HUES64 (cell line): ENCODE results near the gene CCDC149.

Source experiments
- H3K27ac ChIP-seq: 2 replicates; pipeline ENCODE4 v1.7.0; 2013; ENCODE audit warnings: low read depth, low read length, inconsistent platforms
- H3K27me3 ChIP-seq: 2 replicates; pipeline ENCODE4 v1.6.1; 2013; ENCODE audit warnings: mild to moderate bottlenecking, low read length; ENCODE audit not compliant: insufficient read depth
- H3K36me3 ChIP-seq: 2 replicates; pipeline ENCODE4 v1.6.1; 2013; ENCODE audit warnings: mild to moderate bottlenecking, low read length; ENCODE audit not compliant: insufficient read depth
- H3K4me1 ChIP-seq: 2 replicates; pipeline ENCODE4 v1.6.1; 2013; ENCODE audit warnings: mild to moderate bottlenecking, low read length, moderate library complexity; ENCODE audit not compliant: insufficient read depth
- H3K4me3 ChIP-seq: 2 replicates; pipeline ENCODE4 v1.5.1; 2013; ENCODE audit warnings: mild to moderate bottlenecking, low read length, moderate library complexity
- H3K9ac ChIP-seq: 2 replicates; pipeline ENCODE4 v1.6.1; 2013; ENCODE audit warnings: mild to moderate bottlenecking, low read depth, low read length
- H3K9me3 ChIP-seq: 2 replicates; pipeline ENCODE4 v1.6.1; 2013; ENCODE audit warnings: low read depth, low read length; ENCODE audit not compliant: insufficient read depth
- WGBS: fragments of 150-250, 120-280 bp; methylation state at CpG from one replicate; pipeline ENCODE4 v1.1.7; 2013; ENCODE audit warnings: missing lambda C conversion rate; 5-methylcytosine and 5-hydroxymethylcytosine counted together

CCDC149 gene

GRCh38 chr4:24840826-24841543, 71.9 kb downstream of the CCDC149 start:
- 92% methylated on average over 3 of the region's 3 CpGs for WGBS
- Histone ChIP-seq H3K9me3 (no peaks in the 10 kb centered on the region), H3K27ac (no peak overlapping the region)

GRCh38 chr4:24840362-24840761, 72.5 kb downstream of the CCDC149 start:
- no peak overlapping the region for H3K27ac ChIP-seq
- no peaks in the 10 kb centered on the region for H3K36me3 ChIP-seq
- no peaks in the 10 kb centered on the region for H3K4me1 ChIP-seq
- H3K9ac ChIP-seq = no peak overlapping the region
- H3K4me3 ChIP-seq = no peak overlapping the region
- H3K9me3 ChIP-seq = no peaks in the 10 kb centered on the region
- 95% methylated on average over 5 of the region's 5 CpGs for WGBS
- no peaks in the 10 kb centered on the region for H3K27me3 ChIP-seq

More at GRCh38 chr4:24840826-24841543, 71.9 kb downstream of the CCDC149 start:
- Histone ChIP-seq H3K36me3 (no peaks in the 10 kb centered on the region), H3K27me3 (no peaks in the 10 kb centered on the region), H3K9ac (no peak overlapping the region), H3K4me3 (no peak overlapping the region), H3K4me1 (no peaks in the 10 kb centered on the region)

GRCh38 chr4:24837781-24838180, 75.1 kb downstream of the CCDC149 start:
- Histone ChIP-seq H3K27me3 (no peaks in the 10 kb centered on the region), H3K9ac (no peak overlapping the region), H3K9me3 (no peaks in the 10 kb centered on the region), H3K4me1 (no peaks in the 10 kb centered on the region), H3K27ac (no peak overlapping the region), H3K4me3 (no peak overlapping the region), H3K36me3 (no peaks in the 10 kb centered on the region)
- 88% methylated on average over 5 of the region's 5 CpGs for WGBS

- 96% methylated on average over 7 of the region's 7 CpGs for WGBS
- H3K9me3 ChIP-seq = no peaks in the 10 kb centered on the region
Observed at GRCh38 chr4:24837336-24837735, 75.5 kb downstream of the CCDC149 start.

GRCh38 chr4:24836661-24837242, 76.1 kb downstream of the CCDC149 start:
- Histone ChIP-seq H3K27me3 (no peaks in the 10 kb centered on the region), H3K4me1 (no peaks in the 10 kb centered on the region), H3K27ac (no peak overlapping the region), H3K9me3 (no peaks in the 10 kb centered on the region), H3K4me3 (no peak overlapping the region), H3K36me3 (no peaks in the 10 kb centered on the region), H3K9ac (no peak overlapping the region)
- WGBS = 97% methylated on average over 6 of the region's 6 CpGs

More at GRCh38 chr4:24837336-24837735, 75.5 kb downstream of the CCDC149 start:
- Histone ChIP-seq H3K4me3 (no peak overlapping the region), H3K4me1 (no peaks in the 10 kb centered on the region), H3K36me3 (no peaks in the 10 kb centered on the region), H3K9ac (no peak overlapping the region), H3K27ac (no peak overlapping the region), H3K27me3 (no peaks in the 10 kb centered on the region)

- Histone ChIP-seq H3K27me3 (no peaks in the 10 kb centered on the region), H3K9ac (no peak overlapping the region), H3K4me1 (no peaks in the 10 kb centered on the region), H3K9me3 (no peaks in the 10 kb centered on the region), H3K36me3 (no peaks in the 10 kb centered on the region), H3K4me3 (no peak overlapping the region), H3K27ac (no peak overlapping the region)
- WGBS = 97% methylated on average over 4 of the region's 4 CpGs
Observed at GRCh38 chr4:24835696-24836095, 77.1 kb downstream of the CCDC149 start.

GRCh38 chr4:24831637-24832036, 81.2 kb downstream of the CCDC149 start:
- Histone ChIP-seq H3K27ac (no peak overlapping the region), H3K27me3 (no peaks in the 10 kb centered on the region), H3K36me3 (no peaks in the 10 kb centered on the region), H3K4me3 (no peak overlapping the region), H3K4me1 (no peaks in the 10 kb centered on the region), H3K9me3 (no peaks in the 10 kb centered on the region), H3K9ac (no peak overlapping the region)
- 97% methylated on average over 2 of the region's 3 CpGs for WGBS

GRCh38 chr4:24824720-24825119, 88.1 kb downstream of the CCDC149 start:
- Histone ChIP-seq H3K36me3 (no peaks in the 10 kb centered on the region), H3K9ac (no peak overlapping the region), H3K27me3 (no peaks in the 10 kb centered on the region), H3K9me3 (no peaks in the 10 kb centered on the region), H3K4me1 (no peaks in the 10 kb centered on the region), H3K4me3 (no peak overlapping the region), H3K27ac (no peak overlapping the region)
- 92% methylated on average over 7 of the region's 7 CpGs for WGBS

- no peak overlapping the region for H3K4me3 ChIP-seq
- H3K4me1 ChIP-seq = no peaks in the 10 kb centered on the region
- H3K27ac ChIP-seq = no peak overlapping the region
- no peaks in the 10 kb centered on the region for H3K27me3 ChIP-seq
- no peaks in the 10 kb centered on the region for H3K36me3 ChIP-seq
- no peaks in the 10 kb centered on the region for H3K9me3 ChIP-seq
- no peak overlapping the region for H3K9ac ChIP-seq
Observed at GRCh38 chr4:24820541-24820940, 92.3 kb downstream of the CCDC149 start.

GRCh38 chr4:24816797-24817196, 96.0 kb downstream of the CCDC149 start:
- H3K9ac ChIP-seq = no peak overlapping the region
- no peaks in the 10 kb centered on the region for H3K9me3 ChIP-seq
- H3K27me3 ChIP-seq = no peaks in the 10 kb centered on the region
- 93% methylated on average over 18 of the region's 18 CpGs for WGBS
- no peaks in the 10 kb centered on the region for H3K36me3 ChIP-seq
- no peaks in the 10 kb centered on the region for H3K4me1 ChIP-seq
- H3K4me3 ChIP-seq = no peak overlapping the region
- no peak overlapping the region for H3K27ac ChIP-seq

- no peak overlapping the region for H3K4me3 ChIP-seq
- no peak overlapping the region for H3K9ac ChIP-seq
- WGBS = 97% methylated on average over 2 of the region's 2 CpGs
- H3K9me3 ChIP-seq = no peaks in the 10 kb centered on the region
- H3K27ac ChIP-seq = no peak overlapping the region
- 0 out of 2 replicates have a peak, but pooled peaks cover 4% of the 10 kb centered on the region for H3K4me1 ChIP-seq
- no peaks in the 10 kb centered on the region for H3K36me3 ChIP-seq
- no peaks in the 10 kb centered on the region for H3K27me3 ChIP-seq
Observed at GRCh38 chr4:24813732-24814131, 99.1 kb downstream of the CCDC149 start.
